Fibroblast of the conjunctiva (primary cell): ENCODE data around the gene AHSP.
"Not testable (repeated sequence)": the region's sequence is repeated elsewhere in the genome, so short reads cannot be mapped to it uniquely, and the experiment has no call there.

Experiments used
- DNase-seq: peaks from one replicate; pipeline ENCODE4 v3.0.0-alpha.2; 2010; ENCODE audit warnings: low read depth

The AHSP gene

GRCh38 chr16:31501226-31501965, 26.3 kb upstream of the AHSP start:
- DNase-seq, result no peak

GRCh38 chr16:31501966-31502348, 25.7 kb upstream of the AHSP start:
- no peak for DNase-seq

- DNase-seq, result no peak
Observed at GRCh38 chr16:31502981-31503380, 24.7 kb upstream of the AHSP start.

GRCh38 chr16:31503555-31503954, 24.1 kb upstream of the AHSP start:
- not testable (repeated sequence) for DNase-seq

GRCh38 chr16:31504159-31504558, 23.5 kb upstream of the AHSP start:
- DNase-seq, result no peak

- DNase-seq, result no peak
Observed at GRCh38 chr16:31505483-31505882, 22.2 kb upstream of the AHSP start.

GRCh38 chr16:31507617-31507928, 20.1 kb upstream of the AHSP start:
- no peak for DNase-seq

- DNase-seq, result peak; percentile 71
Observed at GRCh38 chr16:31507929-31508705, 19.6 kb upstream of the AHSP start, which contains the start of gene RUSF1. RUSF1 (minus strand) TSS chr16:31508391; CDS start chr16:31508373, 18 bp downstream.

- peak; percentile 16 for DNase-seq
Observed at GRCh38 chr16:31508706-31509195, 18.9 kb upstream of the AHSP start.

- peak; percentile 12 for DNase-seq
Observed at GRCh38 chr16:31513126-31513525, 14.6 kb upstream of the AHSP start.

- no peak for DNase-seq
Observed at GRCh38 chr16:31513884-31514283, 13.8 kb upstream of the AHSP start.

- no peak for DNase-seq
Observed at GRCh38 chr16:31517800-31518402, 9.8 kb upstream of the AHSP start.

GRCh38 chr16:31519759-31520431, 7.8 kb upstream of the AHSP start:
- DNase-seq, result no peak

- no peak for DNase-seq
Observed at GRCh38 chr16:31521368-31521767, 6.3 kb upstream of the AHSP start.

GRCh38 chr16:31522071-31522470, 5.6 kb upstream of the AHSP start:
- no peak for DNase-seq

GRCh38 chr16:31523768-31524167, 3.9 kb upstream of the AHSP start:
- not testable (repeated sequence) for DNase-seq

GRCh38 chr16:31525113-31525512, 2.6 kb upstream of the AHSP start:
- no peak for DNase-seq

- no peak for DNase-seq
Observed at GRCh38 chr16:31528523-31529107, 915 bp downstream of the AHSP start.

GRCh38 chr16:31529108-31529936, 1.6 kb downstream of the AHSP start:
- DNase-seq, result no peak

GRCh38 chr16:31529937-31530312, 2.2 kb downstream of the AHSP start:
- no peak for DNase-seq

GRCh38 chr16:31530405-31530804, 2.7 kb downstream of the AHSP start:
- DNase-seq, result no peak
